Activated CD8-positive, alpha-beta T cell treated with anti-CD3 and anti-CD28 coated beads, Interleukin-2, amount 10 ng/mL, durations not matched to agents 7 days and 5 days (primary cell): ENCODE results near the gene NRXN3. TPM values are rescaled to one million over a fixed set of nuclear protein-coding genes. Genes with fewer than 3 reads are reported as not detected.

ENCODE experiments used
- ATAC-seq: fragments of 150-1000 bp; cut with Tn5 transposase; one replicate; pipeline ENCODE4 v1.10.0; 2021; ENCODE audit warnings: moderate library complexity
- CTCF ChIA-PET: fragments of 350-600 bp; sonication (Branson Sonifier 250); formaldehyde crosslinking; loops from one replicate; lab custom pipeline; 2021; ENCODE audit warnings: antibody characterized with exemption; lab: Charles Lee
- POLR2A ChIA-PET: fragments of 350-600 bp; sonication (Branson Sonifier 250); formaldehyde crosslinking; loops from one replicate; lab custom pipeline; 2021; ENCODE audit warnings: antibody characterized with exemption; lab: Charles Lee
- DNase-seq: peaks from one replicate; pipeline ENCODE4 v3.0.0-alpha.2; 2020
- H3K27ac Mint-ChIP-seq: one replicate; pipeline ENCODE4 v1.8.0; 2021; ENCODE audit warnings: mild to moderate bottlenecking, mixed read lengths
- H3K27me3 Mint-ChIP-seq: one replicate; pipeline ENCODE4 v1.8.0; 2021; ENCODE audit warnings: low read depth, mixed read lengths
- H3K36me3 Mint-ChIP-seq: one replicate; pipeline ENCODE4 v1.8.0; 2021; ENCODE audit warnings: low read depth, mixed read lengths
- H3K4me1 Mint-ChIP-seq: one replicate; pipeline ENCODE4 v1.8.0; 2021; ENCODE audit warnings: low read depth, mixed read lengths
- H3K4me3 Mint-ChIP-seq: one replicate; pipeline ENCODE4 v1.8.0; 2021; ENCODE audit warnings: mild to moderate bottlenecking, mixed read lengths
- H3K9me3 Mint-ChIP-seq: one replicate; pipeline ENCODE4 v1.8.0; 2022; ENCODE audit warnings: mixed read lengths; ENCODE audit not compliant: insufficient read depth
- total RNA-seq, 2 experiments: library from RNA; stranded (reverse); gene quantifications; one replicate each; pipeline ENCODE4 v1.2.3, GENCODE V29; 2021

Gene NRXN3
- total RNA-seq, 2 experiments from 2014 or later, result not detected

DNA sequence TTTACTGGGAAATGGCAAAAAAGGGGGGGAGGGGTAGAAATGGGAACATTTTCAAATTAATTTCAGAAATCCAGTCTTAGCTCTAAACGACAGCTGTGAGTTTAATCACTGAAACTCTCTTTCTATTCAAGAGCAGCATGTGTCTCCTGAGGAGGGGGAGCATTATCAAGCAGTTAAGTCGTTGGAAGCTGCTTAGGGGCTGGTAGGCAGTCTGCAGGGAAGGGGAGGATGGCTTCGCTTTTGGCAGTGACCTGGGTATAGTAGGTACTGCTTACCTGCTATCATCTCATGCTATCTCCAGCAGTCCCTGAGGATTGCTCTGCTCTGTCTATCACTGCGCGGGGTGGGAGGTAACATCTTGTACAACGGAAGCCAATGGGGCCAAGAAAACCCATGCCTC is 567.4 kb downstream of the NRXN3 start:
- DNase-seq (no peak), ATAC-seq (no peak)
- H3K27me3 Mint-ChIP-seq, result no peaks in the 10 kb centered on the region
- ChIA-PET POLR2A (no interaction called here), CTCF (no interaction called here)
- no peaks in the 10 kb centered on the region for H3K4me1 Mint-ChIP-seq
- no peak overlapping the region for H3K4me3 Mint-ChIP-seq
- H3K27ac Mint-ChIP-seq, result no peak overlapping the region
- H3K9me3 Mint-ChIP-seq, result no peaks in the 10 kb centered on the region
- H3K36me3 Mint-ChIP-seq, result no peaks in the 10 kb centered on the region

GRCh38 chr14:78746086-78746595 is 576.0 kb downstream of the NRXN3 start:
- H3K4me3 Mint-ChIP-seq, result no peak overlapping the region
- H3K27ac Mint-ChIP-seq, result no peak overlapping the region
- H3K9me3 Mint-ChIP-seq, result no peaks in the 10 kb centered on the region
- DNase-seq, result no peak
- H3K27me3 Mint-ChIP-seq, result no peaks in the 10 kb centered on the region
- ChIA-PET CTCF (no interaction called here), POLR2A (no interaction called here)
- ATAC-seq, result no peak
- H3K4me1 Mint-ChIP-seq, result no peaks in the 10 kb centered on the region
- H3K36me3 Mint-ChIP-seq, result no peaks in the 10 kb centered on the region

DNA sequence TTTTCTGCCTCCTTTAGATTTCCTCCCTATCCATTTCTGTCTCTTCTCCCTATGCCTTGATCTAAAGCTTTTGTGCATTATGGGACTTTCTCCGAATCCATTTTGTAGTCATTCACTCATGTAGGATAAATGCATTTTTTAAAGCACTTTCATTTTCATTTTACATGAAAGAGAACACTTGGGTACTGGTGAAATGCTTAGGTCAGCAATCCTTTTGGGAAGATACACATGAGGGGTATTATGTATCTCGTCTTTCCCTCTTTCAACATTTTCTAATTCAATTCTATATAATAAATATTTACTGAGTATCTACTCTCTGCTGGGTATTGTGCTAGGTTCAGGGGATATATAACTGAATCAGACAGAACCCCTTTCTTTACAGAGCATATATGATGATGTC is 577.6 kb downstream of the NRXN3 start:
- POLR2A ChIA-PET, result interaction anchor here (0.9 kb wide), 1 partner anchor 9 kb away, joined by 3 read pairs; no protein-coding TSS in a partner anchor
- H3K9me3 Mint-ChIP-seq, result no peaks in the 10 kb centered on the region

DNA sequence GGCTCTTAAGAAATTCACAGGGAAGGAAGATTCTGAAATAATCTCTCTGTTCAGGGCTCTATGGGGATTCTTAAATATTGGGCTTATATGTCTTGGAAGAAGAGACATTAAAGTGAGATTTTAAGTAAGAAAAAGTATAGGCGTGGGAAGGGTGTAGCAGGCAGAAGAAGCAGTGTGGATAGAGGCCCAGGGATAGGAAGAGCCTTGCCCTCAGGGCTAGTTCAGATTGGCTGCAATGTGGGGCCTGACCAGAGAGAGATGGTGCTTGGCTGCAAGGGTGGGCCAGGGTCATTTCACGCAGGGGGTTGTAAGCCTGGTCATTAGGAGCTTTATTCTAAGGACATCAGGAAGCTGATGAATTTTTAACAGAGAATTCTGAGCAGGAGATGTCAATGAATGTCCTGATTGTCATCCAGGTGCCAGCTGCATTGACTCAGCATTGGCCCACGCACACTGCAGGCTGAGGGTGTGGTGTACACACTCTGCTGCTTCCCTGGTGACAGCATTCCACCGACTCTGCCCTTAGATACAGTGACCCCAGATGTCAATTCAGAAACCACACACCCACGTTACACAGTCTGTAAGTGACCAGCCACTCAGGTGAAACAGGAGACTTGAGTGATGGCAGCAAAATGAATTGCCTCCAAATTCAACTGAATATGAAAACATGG is 582.5 kb downstream of the NRXN3 start:
- Mint-ChIP-seq H3K9me3 (no peaks in the 10 kb centered on the region), H3K27ac (no peak overlapping the region), H3K36me3 (no peaks in the 10 kb centered on the region), H3K4me3 (no peak overlapping the region), H3K4me1 (no peaks in the 10 kb centered on the region), H3K27me3 (no peaks in the 10 kb centered on the region)
- ATAC-seq (no peak), DNase-seq (no peak)
- ChIA-PET CTCF (no interaction called here), POLR2A (no interaction called here)

More for the DNA sequence above, 577.6 kb downstream of the NRXN3 start:
- DNase-seq, result no peak
- CTCF ChIA-PET, result no interaction called here
- Mint-ChIP-seq H3K4me1 (no peaks in the 10 kb centered on the region), H3K36me3 (no peaks in the 10 kb centered on the region), H3K4me3 (no peak overlapping the region), H3K27ac (no peak overlapping the region), H3K27me3 (no peaks in the 10 kb centered on the region)
- ATAC-seq, result no peak

DNA sequence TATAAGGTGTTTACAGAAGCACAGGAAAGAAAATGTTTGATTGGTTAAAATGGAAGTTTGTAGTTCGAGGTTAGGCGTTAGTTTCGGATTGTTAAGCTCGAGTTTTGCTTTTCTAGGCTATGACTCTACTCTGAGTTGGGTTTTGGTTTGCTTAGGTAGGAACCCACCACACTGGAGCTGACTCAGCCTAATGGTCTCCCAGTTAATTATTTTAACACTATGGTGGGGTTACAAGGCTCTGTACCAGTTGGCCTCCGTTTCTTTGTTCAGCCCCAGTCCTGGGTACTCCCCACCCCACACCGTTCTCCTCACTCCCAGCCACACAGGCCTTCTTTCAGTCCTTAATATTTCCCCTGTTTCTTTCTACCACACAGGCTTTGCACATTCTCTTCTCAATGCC is 583.9 kb downstream of the NRXN3 start:
- H3K27ac Mint-ChIP-seq, result no peak overlapping the region
- DNase-seq, result no peak
- no peaks in the 10 kb centered on the region for H3K36me3 Mint-ChIP-seq
- no peaks in the 10 kb centered on the region for H3K27me3 Mint-ChIP-seq
- no peak for ATAC-seq
- ChIA-PET CTCF (no interaction called here), POLR2A (no interaction called here)
- H3K4me1 Mint-ChIP-seq, result no peaks in the 10 kb centered on the region
- H3K9me3 Mint-ChIP-seq, result no peaks in the 10 kb centered on the region
- H3K4me3 Mint-ChIP-seq, result no peak overlapping the region

GRCh38 chr14:78758333-78758732 is 588.2 kb downstream of the NRXN3 start:
- ATAC-seq (no peak), DNase-seq (no peak)

GRCh38 chr14:78762331-78762730 is 592.2 kb downstream of the NRXN3 start:
- no peaks in the 10 kb centered on the region for H3K36me3 Mint-ChIP-seq
- POLR2A ChIA-PET, result no interaction called here
- H3K27me3 Mint-ChIP-seq, result no peaks in the 10 kb centered on the region
- no peaks in the 10 kb centered on the region for H3K4me1 Mint-ChIP-seq
- no peak overlapping the region for H3K27ac Mint-ChIP-seq
- CTCF ChIA-PET, result no interaction called here
- ATAC-seq (no peak), DNase-seq (no peak)
- no peaks in the 10 kb centered on the region for H3K9me3 Mint-ChIP-seq
- no peak overlapping the region for H3K4me3 Mint-ChIP-seq

More at GRCh38 chr14:78758333-78758732, 588.2 kb downstream of the NRXN3 start:
- Mint-ChIP-seq H3K36me3 (no peaks in the 10 kb centered on the region), H3K4me3 (no peak overlapping the region), H3K27ac (no peak overlapping the region), H3K27me3 (no peaks in the 10 kb centered on the region), H3K9me3 (no peaks in the 10 kb centered on the region), H3K4me1 (no peaks in the 10 kb centered on the region)
- CTCF ChIA-PET, result no interaction called here
- POLR2A ChIA-PET, result no interaction called here

DNA sequence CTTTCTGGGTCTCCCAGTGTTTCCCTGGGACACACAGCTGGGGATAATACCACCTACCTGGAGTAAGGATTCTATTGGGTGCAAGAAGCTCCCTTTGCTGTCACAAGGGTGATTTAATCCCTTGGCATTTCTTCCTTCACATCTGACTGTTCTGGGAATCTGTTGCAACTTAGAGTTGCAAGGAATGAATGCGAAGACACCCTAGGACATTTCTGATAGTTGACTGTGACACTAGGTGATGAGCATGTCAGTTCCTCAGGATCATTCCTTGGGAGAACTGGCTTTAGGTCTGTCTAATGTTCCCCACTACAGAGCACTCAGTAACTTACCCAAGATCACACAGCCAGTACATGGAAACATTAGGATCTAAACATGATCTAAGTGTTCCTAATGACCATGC is 593.6 kb downstream of the NRXN3 start:
- Mint-ChIP-seq H3K4me1 (no peaks in the 10 kb centered on the region), H3K27me3 (no peaks in the 10 kb centered on the region), H3K4me3 (no peak overlapping the region), H3K36me3 (no peaks in the 10 kb centered on the region), H3K9me3 (no peaks in the 10 kb centered on the region), H3K27ac (no peak overlapping the region)
- ChIA-PET POLR2A (no interaction called here), CTCF (no interaction called here)
- no peak for DNase-seq
- no peak for ATAC-seq

- H3K4me3 Mint-ChIP-seq, result no peak overlapping the region
- POLR2A ChIA-PET, result no interaction called here
- H3K36me3 Mint-ChIP-seq, result no peaks in the 10 kb centered on the region
- no peaks in the 10 kb centered on the region for H3K9me3 Mint-ChIP-seq
- DNase-seq, result no peak
- CTCF ChIA-PET, result no interaction called here
- H3K27ac Mint-ChIP-seq, result no peak overlapping the region
- no peak for ATAC-seq
- H3K27me3 Mint-ChIP-seq, result no peaks in the 10 kb centered on the region
- no peaks in the 10 kb centered on the region for H3K4me1 Mint-ChIP-seq
Measured at GRCh38 chr14:78764240-78764639, 594.1 kb downstream of the NRXN3 start.

DNA sequence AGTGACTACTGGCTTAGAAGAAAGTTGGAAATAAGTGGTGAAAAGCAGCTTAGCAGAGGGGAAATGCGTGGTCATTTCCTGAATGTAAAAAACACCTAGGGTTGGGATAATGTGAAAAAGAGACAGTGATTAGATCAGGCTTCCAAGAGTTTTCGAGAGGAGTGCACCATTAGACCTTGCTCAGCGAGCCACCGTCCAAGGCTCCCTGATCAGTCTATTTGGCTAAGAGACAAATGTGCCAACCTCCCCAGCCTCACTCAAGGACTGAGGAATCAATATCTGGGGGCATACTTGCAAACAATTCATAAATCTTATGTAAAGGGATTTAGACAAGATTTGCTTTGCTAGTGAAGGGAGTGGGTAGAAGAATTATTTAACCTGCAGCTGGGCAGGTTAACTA is 594.5 kb downstream of the NRXN3 start:
- DNase-seq (no peak), ATAC-seq (no peak)
- no peaks in the 10 kb centered on the region for H3K36me3 Mint-ChIP-seq
- H3K27me3 Mint-ChIP-seq, result no peaks in the 10 kb centered on the region
- no peaks in the 10 kb centered on the region for H3K9me3 Mint-ChIP-seq
- H3K4me3 Mint-ChIP-seq, result no peak overlapping the region
- POLR2A ChIA-PET, result no interaction called here
- no peaks in the 10 kb centered on the region for H3K4me1 Mint-ChIP-seq
- CTCF ChIA-PET, result no interaction called here
- H3K27ac Mint-ChIP-seq, result no peak overlapping the region

DNA sequence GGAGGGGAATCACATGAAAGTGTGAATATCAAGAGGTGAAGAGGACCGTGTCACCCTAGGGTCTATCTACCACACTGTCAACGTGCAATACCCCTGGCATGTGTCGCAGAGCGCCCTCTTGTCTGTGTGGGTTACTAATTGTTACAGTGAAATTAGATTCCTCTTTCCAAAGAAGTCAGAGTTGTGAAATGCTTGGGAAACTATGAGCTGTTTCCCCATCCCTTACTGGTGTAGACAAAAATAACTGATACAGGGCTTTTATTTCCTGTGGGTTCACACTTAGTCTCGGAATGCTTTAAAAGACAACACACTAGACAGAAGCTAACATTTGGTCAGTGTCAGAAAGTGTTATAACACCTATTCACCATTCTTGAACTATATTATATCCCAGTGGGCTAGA is 597.3 kb downstream of the NRXN3 start:
- CTCF ChIA-PET, result no interaction called here

DNA sequence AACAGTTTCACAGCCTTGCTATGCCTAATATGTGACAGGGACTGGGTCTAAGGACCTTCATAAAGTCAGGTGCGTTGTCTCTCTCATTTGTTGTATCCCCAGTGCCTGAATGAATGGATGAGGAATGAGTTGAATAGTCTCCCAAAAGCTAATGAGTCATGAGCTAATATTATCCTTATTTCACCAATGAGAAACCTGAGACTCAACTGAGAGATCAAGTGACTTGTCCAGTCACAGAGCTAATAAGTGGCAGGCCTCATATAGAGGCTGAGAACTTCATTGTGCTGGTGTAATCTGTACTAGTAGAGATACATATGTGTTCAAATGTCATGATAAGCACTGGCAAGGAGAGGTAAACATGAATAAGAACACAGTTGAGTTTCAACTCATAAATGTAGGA is 612.4 kb downstream of the NRXN3 start:
- DNase-seq (no peak), ATAC-seq (no peak)
- ChIA-PET POLR2A (no interaction called here), CTCF (no interaction called here)
- no peaks in the 10 kb centered on the region for H3K9me3 Mint-ChIP-seq
- no peaks in the 10 kb centered on the region for H3K36me3 Mint-ChIP-seq
- no peaks in the 10 kb centered on the region for H3K4me1 Mint-ChIP-seq
- H3K27ac Mint-ChIP-seq, result no peak overlapping the region
- H3K4me3 Mint-ChIP-seq, result no peak overlapping the region
- no peaks in the 10 kb centered on the region for H3K27me3 Mint-ChIP-seq

More for the DNA sequence above, 597.3 kb downstream of the NRXN3 start:
- POLR2A ChIA-PET, result no interaction called here
- DNase-seq (no peak), ATAC-seq (no peak)
- H3K4me3 Mint-ChIP-seq, result no peak overlapping the region
- no peaks in the 10 kb centered on the region for H3K9me3 Mint-ChIP-seq
- H3K27ac Mint-ChIP-seq, result no peak overlapping the region
- no peaks in the 10 kb centered on the region for H3K36me3 Mint-ChIP-seq
- no peaks in the 10 kb centered on the region for H3K27me3 Mint-ChIP-seq
- H3K4me1 Mint-ChIP-seq, result no peaks in the 10 kb centered on the region

- H3K4me3 Mint-ChIP-seq, result no peak overlapping the region
- no peak for DNase-seq
Measured at GRCh38 chr14:78785265-78785664, 615.1 kb downstream of the NRXN3 start.

More at GRCh38 chr14:78785265-78785664, 615.1 kb downstream of the NRXN3 start:
- Mint-ChIP-seq H3K36me3 (no peaks in the 10 kb centered on the region), H3K4me1 (no peaks in the 10 kb centered on the region), H3K27ac (no peak overlapping the region), H3K9me3 (no peaks in the 10 kb centered on the region), H3K27me3 (no peaks in the 10 kb centered on the region)
- no peak for ATAC-seq
- ChIA-PET POLR2A (no interaction called here), CTCF (no interaction called here)
